Sciatic nerve (tissue), 2 donors: ENCODE data around the gene ACOXL. TPM values are rescaled to one million over a fixed set of nuclear protein-coding genes. Genes with fewer than 3 reads are reported as not detected.
"Not testable (repeated sequence)": the region's sequence is repeated elsewhere in the genome, so short reads cannot be mapped to it uniquely, and the experiment has no call there.

Experiments
- ATAC-seq: fragments of 200-7000 bp; cut with Tn5 transposase; one replicate; pipeline ENCODE4 v1.9.1; 2020; ENCODE audit warnings: mild to moderate bottlenecking, moderate library complexity
- DNase-seq: peaks from one replicate; pipeline ENCODE4 v3.0.0-alpha.2; 2020; ENCODE audit warnings: low spot score
- intact Hi-C: fragments of 100-400 bp; cut with DNase I; formaldehyde crosslinking; loops from one replicate; pipeline ENCODE4 v1.14.2; 2022
- total RNA-seq: library from RNA; stranded (reverse); fragmentation: NEBNext Ultra II Directional; extraction: Animal tissue kit (Norgen Biotek cat#: 25700); gene quantifications from one replicate; pipeline ENCODE4 v1.2.1, GENCODE V29; 2021
- donor health status: DM: no; HTN: no; CAD: no.
- donor health status: DM: no; HTN: no; CAD: no.

ACOXL gene
- total RNA-seq, 1 donor from 2014 or later: not detected

DNA sequence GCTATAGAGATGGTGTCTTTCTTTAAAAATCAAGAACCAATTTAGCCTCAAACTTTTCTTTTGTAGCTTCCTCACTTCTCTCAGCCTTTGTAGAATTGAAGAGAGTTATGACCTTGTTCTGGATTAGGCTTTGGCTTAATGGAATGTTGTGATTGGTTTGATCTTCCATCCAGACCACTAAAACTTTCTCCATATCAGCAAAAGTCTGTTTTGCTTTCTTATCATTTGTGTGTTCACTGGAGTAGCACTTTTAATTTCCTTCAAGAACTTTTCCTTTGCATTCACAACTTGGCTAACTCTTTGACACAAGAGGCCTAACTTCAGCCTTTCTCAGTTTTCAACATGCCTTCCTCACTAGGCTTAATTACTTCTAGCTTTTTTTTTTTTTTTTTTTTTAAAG, 193.1 kb downstream of the ACOXL start:
- ATAC-seq (no peak), DNase-seq (no peak)
- intact Hi-C loops: no loop called here

DNA sequence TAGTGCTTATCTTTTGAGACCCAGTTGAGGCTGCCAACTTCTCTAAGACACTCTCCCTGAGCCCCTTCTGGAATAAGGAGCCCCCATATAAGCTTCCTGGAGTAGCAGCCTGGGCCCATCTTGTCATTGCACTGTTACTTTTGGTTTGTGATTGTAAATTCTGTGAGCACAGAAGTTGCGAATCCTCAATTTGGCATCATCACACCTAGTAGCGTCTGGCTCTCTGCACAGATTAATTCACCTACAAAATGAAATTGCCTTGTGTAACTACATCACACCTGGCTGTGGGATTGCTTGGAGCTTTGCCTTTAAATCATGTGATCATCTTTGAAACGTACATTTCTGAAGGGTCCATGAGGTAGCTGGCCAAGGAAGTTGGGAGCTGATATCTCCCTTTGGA, 195.2 kb downstream of the ACOXL start:
- DNase-seq (no peak), ATAC-seq (no peak)
- intact Hi-C loops: no loop called here

DNA sequence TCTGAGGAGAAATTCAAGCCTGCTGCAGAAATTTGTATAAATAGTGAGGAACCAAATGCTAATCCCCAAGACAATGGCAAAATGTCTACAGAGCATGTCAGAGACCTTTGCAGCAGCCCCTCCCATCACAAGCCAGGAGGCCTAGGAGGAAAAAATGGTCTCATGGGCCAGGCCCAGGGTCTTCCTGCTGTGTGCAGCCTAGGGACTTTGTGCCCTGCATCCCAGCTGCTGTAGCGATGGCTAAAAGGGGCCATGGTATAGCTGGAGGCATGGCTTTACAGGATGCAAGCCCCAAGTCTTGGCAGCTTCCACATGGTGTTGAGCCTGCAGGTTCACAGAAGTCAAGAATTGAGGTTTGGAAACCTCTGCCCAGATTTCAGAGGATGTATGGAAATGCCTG, 197.2 kb downstream of the ACOXL start:
- no peak for DNase-seq
- intact Hi-C loops: no loop called here
- ATAC-seq: no peak

DNA sequence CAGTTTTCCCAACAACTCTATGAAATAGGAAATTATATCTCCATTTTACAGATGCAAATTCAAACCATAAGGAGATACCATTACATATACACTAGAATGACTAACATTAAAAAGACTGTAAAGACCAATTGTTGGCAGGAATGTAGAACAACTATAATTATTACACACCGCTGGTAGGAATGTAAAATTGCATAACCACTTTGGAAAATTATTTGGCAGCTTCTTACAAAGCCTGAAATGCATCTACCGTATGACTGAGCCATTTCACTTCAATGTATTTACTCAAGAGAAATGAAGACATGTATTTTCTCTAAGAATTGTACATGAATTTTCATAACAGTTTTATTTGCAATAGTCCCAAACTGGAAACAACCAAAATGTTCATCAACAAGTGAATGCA, 199.3 kb downstream of the ACOXL start:
- DNase-seq (no peak), ATAC-seq (no peak)
- intact Hi-C loops: no loop called here

DNA sequence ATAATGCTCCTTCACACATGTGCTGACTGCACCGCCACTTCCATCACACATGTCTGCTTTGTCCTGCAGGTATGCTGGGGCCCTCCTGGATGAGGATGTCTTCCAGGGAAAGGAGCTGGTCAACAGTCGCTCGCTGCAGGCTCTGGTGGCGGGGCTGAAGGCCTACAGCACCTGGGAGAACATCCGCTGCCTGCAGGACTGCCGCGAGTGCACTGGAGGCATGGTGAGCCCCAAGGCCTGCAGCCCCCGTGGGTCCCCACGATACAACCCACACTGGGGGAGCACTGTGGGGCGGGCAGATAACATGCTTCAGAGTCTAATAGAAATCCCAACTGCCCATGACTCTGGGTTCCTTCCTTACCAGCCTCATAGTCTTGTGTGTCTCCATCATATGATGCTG, 201.0 kb downstream of the ACOXL start:
- DNase-seq (no peak), ATAC-seq (no peak)
- intact Hi-C loops: no loop called here

DNA sequence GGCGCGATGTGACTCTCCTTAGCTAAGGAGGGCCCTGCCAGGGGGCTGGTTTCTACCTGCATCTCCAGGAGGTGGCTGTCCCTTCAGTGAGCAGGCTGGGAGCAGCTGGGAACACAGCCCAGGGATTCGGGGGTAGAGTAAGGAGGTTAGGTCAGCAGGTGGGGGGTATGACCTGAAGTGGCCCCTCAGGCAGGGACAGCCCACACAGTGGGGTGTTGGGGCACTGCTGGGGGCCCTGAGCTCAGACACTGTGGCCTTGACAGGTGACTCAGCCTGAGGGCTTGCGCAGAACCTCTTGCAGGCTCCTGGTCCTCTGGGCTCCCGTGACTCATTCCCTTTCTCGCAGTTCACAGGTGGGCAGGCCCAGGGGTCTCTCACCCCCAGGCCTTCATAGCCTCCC, 202.6 kb downstream of the ACOXL start:
- DNase-seq (no peak), ATAC-seq (no peak)
- intact Hi-C loops: no loop called here

DNA sequence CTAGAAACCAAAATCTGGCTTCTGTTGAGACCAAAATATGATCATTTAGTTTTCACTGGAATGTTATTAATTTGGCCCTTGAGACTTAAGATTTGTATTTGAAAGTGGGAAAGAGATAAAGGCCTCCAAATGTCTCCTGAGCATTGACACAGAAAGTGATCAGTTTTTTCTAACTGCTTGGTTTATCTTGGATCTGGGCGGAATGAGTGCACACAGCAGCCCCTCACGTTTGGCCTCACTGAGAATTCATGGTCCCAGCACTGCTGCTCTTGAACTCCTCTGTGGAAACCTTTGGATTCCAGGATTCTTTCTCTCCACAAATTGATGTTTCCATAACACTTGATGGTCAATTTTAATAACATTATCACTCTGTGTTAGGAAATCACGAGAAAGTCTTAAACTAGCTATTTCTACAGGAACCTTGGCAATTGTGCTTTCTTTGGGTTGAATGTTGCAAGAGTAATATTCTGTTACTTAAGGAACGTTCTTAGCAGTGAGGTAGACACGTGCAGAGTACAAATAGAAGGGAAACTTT, 208.1 kb downstream of the ACOXL start:
- no peak for DNase-seq
- intact Hi-C loops: loop anchor here (10.0 kb wide), 1 partner anchor 1956 kb away; the partner anchor contains the start of gene EDAR
- ATAC-seq: peak; percentile 24

DNA sequence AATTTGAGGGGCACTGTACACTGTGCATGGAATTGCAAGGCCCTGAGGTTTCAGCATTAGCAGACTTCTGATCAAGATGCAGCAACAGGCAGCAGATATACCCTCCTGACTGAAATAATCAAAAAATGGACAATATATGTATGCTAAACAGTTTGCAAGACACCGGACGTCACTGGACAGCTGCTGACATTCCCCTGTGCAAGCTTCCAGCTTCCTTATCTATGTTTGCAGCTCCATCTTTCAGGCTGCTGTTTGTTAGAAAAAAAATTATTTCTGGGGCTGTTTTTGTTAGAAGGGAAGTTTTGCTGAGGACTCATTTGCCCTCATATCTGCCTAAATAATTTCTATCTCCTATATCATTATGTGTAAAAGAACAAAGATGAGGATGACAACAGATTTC, 208.9 kb downstream of the ACOXL start:
- intact Hi-C loops: loop anchor here (10.0 kb wide), 1 partner anchor 1956 kb away; the partner anchor contains the start of gene EDAR
- DNase-seq (no peak), ATAC-seq (no peak)

DNA sequence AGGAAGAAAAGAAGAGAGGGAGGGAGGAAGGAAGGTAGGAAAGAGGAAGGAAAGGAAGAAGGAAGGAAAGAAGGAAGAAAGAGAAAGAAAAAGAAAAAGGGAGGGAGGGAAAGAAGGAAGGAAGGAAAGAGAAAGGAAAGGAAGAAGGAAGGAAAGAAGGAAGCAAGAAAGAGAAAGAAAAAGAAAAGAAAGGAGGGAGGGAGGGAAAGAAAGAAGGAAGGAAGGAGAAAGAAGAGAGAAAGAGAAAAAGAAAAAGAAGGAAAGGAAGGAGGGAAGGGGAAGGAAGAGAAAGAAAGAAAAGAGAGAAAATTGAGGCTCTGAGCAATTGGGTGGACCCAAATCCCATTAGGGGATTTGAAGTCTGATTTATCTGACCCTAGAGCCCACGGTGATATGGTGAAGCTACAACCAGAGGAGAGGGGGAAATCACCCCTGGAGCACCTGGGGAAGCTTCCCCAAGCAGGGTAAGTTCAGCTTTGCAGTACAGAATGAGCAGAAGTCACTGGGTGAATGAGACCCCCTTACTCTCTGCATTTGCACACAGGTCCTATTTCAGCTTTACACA, 210.8 kb downstream of the ACOXL start:
- no peak for DNase-seq
- ATAC-seq: no peak
- intact Hi-C loops: loop anchor here (10.0 kb wide), 1 partner anchor 1958 kb away; the partner anchor contains the start of gene EDAR

DNA sequence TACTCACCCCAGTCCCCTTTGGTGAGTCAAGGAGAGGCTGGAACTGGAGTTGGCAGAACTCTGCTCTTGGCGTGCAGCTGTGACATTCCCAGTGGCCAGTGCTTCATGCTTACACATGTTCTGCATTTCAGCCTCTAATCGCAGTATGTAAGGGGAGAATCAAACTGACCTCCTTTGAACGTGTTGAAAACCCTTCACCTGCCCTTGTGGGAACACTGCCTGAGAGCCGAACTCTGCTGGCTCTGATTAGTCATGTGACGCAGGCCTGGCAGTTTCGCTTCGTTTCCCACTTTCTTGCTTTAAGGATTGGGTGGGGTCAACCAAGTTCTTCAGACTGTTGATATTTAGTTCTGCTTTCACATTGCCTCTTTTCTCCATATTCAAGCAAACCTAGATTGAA, 214.5 kb downstream of the ACOXL start:
- no peak for DNase-seq
- ATAC-seq: no peak
- intact Hi-C loops: loop anchor here (10.0 kb wide), 1 partner anchor 1962 kb away; the partner anchor contains the start of gene EDAR

DNA sequence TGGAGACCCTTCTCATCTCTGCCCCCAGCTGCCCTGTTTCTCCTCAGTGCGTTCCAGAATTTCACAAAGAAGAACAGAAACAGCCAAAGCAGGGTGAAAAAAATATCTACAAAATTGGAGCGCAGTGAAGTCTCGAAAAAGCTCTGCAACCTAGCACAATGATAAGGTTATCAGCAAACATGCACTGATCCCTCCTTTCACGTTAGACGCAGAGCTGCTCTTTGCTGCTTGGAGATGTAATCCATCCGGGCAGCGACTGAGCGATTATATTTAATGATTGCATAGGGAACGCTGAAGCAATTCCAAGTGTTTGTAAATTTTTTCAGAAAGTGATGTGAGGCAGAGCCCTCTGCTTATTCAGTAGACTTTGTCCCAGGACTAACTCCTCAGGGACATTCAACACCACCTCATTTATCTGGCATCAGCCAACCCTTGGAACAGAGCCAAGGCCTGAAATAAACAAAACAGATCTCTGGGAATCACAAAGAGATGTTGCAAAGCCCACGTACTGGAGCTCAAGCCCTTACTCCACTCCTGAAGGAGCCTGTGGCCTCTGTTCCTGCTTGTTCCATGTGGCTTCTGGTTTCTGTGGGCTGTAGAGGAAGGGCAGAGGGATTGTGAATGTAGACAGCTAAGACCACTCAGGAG, 215.8 kb downstream of the ACOXL start:
- intact Hi-C loops: loop anchor here (10.0 kb wide), 1 partner anchor 1963 kb away; the partner anchor contains the start of gene EDAR
- no peak for DNase-seq
- no peak for ATAC-seq

DNA sequence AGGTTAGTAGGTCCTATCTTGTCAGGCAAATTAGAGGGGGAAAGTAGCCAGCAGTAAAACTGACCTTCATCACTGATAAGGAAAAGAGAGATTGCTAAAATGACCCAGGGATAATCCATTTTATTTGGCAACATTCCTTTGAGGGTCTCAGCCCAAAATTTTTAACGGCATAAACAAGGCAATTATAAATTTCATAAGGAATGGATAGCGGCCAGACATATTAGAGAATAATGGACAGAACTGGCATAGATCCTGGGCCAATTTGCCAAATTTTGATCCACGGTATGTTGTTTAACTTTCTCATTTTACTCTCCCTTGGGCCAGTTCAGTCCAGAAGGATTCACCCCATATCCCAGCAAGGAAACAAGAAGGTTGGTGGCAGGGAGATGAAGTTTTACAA, 217.9 kb downstream of the ACOXL start:
- no peak for DNase-seq
- intact Hi-C loops: no loop called here
- no peak for ATAC-seq

DNA sequence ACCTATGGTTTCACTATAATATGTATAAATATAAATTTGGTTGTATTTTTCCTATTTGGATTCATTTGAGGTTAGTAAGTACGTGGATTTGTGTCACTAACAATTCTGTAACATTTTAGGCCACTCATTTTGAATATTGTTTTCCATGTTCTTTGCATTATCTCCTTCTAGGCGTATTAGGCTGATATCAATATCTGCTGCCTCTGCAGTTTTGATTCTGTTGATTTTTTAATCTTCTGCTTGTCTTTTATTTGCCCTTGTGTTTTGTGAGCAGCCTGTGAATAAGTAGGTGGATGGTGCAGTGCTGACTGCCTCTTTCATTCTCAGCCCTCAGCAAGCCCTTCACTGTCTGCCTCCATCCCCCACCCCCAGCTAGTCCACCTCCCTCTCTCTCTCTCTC, 222.7 kb downstream of the ACOXL start:
- ATAC-seq (no peak), DNase-seq (no peak)
- intact Hi-C loops: no loop called here

DNA sequence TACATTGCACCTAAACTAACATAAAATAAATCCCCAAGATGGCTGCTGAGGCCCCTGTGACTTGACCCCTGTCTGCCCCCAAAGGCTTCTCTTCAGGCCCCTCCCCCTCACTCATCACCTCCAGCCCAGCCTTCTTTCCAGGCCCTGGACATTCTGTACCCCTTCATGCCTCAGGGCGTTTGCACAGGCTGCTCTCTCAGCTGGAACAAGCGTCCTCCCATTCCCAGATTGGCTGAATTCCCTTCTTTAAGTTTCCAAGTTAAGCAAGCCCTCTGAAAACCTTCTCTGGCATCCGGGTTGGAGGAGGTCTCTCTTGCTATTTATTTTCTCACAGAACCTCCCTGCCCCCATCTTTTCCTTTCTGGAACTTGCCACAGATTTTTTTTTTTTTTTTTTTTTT, 223.2 kb downstream of the ACOXL start:
- ATAC-seq (no peak), DNase-seq (no peak)
- intact Hi-C loops: no loop called here

DNA sequence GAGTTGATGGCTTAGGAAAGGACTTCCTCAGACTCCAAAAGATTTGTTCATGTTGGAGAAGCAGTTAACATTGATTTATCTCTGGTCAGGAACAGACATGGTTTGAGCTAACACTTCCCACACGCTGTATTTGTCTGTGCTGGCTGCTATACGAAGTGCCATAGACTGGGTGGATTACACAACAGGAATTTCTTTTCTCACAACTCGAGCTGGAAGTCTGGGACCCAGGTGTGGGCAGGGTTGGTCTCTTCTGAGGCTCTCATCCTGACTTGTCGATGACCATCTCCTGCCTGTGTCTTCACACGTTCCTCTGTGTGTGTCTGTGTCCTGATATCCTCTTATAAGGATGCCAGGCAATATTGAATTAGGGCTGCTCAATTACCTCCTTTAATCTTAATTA, 224.9 kb downstream of the ACOXL start:
- intact Hi-C loops: no loop called here
- ATAC-seq: no peak
- DNase-seq: no peak

DNA sequence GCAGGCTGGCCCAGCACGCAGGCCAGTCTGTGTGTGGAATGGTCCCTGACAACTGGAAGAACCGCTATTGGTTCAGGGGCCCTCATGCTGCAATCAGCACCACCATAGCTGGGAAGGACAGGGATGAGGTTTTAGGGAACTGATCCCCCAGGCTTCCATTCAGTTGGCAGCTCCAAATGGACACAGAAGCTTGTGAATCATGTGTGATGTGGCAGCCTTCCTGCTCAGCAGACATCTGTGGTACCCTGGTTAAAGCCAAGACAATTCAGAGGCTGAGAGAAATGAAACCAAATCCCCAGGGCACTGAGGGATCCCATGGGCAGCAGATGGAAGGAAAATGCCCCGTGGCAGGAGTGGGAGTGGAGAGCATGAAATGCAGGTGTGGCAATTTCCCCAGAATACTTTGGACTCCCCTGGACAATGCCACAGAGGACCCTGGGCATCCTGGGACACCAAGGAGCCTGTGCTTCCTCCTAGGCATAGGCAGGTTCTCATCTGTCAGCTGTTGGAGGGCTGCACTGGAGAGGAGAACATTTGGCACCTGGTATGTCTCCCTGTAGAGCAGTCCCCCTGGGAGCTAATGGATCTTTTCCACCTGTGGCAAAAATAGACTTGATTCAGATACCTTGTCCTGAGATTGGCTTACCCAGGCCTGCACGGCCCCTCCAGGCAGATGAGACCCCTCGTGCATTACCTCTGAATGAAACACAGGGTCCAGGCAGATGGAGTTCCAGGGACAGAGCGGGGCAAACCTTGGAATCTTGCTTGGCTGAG, 226.2 kb downstream of the ACOXL start:
- no peak for ATAC-seq
- DNase-seq: no peak

DNA sequence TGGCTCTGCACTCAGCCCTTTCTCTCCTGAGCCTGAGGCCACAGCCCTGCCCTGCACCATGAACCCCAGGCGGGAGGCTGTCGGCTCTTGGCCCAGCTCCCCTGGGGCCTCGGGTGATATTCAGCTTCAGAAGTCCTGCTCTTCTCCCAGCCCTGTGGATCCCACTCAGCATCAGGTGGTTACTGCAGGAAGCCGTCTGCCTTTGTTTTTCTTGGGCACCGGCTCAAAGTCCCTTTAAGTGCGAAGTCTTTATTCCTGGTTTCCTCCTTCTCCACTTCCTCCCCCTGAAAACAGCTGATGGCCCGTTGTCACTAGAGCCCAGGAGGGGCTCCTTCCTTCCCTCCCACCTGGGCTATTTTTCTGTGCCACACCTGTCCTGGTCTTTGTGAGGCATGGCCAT, 226.8 kb downstream of the ACOXL start:
- intact Hi-C loops: no loop called here
- DNase-seq: no peak
- no peak for ATAC-seq

More for the DNA sequence above, 226.2 kb downstream of the ACOXL start:
- intact Hi-C loops: no loop called here

DNA sequence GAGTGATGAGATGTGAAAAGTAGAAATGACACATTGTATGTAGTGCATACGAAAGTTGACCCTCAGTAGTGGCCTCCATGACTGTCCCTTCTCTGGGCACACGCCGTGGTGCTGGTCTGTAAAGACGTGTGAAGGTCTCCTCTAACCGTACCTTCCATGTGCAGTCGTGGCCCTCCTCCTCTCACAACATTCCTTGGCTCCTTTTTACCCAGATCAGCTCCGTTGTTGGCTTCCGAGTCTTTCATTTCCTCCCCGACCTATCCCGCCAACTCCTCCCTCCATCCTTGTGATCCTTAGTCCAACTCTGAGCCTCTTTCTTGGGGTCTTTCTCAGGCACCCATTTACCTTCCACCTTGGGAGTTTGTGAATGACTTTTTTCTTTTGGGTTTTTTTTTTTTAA, 227.9 kb downstream of the ACOXL start:
- DNase-seq: no peak
- no peak for ATAC-seq
- intact Hi-C loops: no loop called here

DNA sequence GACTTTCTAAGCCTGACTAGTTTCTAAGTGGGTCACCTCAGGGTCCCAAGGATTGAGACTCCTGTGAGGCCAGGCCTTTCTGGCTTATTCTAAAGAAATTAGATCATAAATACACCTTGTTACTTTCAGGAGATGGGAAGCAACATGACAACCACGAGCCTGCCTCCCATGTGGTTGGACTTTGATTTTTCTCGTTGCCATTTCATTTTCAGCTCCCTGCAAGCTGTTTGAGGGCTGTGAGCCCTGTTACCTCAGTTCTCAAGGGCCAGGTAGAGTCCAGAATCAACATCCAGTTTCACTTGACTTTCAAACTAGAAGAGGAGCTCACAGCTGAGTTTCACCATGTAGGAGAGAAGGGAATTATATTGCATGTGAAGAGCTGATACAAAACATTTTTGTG, 228.6 kb downstream of the ACOXL start:
- no peak for DNase-seq
- intact Hi-C loops: no loop called here
- no peak for ATAC-seq

DNA sequence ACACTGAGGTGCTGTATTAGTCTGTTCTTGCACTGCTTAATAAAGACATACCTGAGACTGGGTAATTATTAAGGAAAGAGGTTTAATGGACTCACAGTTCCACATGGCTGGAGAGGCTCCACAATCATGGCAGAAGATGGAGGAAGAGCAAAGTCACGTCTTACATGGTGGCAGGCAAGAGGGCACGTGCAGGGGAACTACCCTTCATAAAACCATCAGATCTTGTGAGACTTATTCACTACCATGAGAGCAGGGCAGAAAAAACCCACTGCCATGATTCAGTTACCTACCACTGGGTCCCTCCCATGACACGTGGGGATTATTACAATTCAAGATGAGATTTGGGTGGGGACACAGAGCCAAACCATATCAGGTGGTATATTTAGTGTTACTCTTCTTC, 229.3 kb downstream of the ACOXL start:
- ATAC-seq, DNase-seq, intact Hi-C loops: not testable (repeated sequence)
